Measurements from ENCODE around the gene SLC4A9. TPM values are rescaled to one million over a fixed set of nuclear protein-coding genes. Genes with fewer than 3 reads are reported as not detected.

SLC4A9 gene
- total RNA-seq, 1 donor: not detected

- no peak for DNase-seq (ENCODE audit: low read depth)
- no peak overlapping the region for H3K4me3 ChIP-seq (ENCODE audit: low read depth, low read length)
- TF ChIP-seq CTCF (IDR thresholded peaks at IDR 0.05; ENCODE audit: insufficient read depth, low read length): no peak
Observed at GRCh38 chr5:140365282-140365681, 5.3 kb downstream of the SLC4A9 start.

DNA sequence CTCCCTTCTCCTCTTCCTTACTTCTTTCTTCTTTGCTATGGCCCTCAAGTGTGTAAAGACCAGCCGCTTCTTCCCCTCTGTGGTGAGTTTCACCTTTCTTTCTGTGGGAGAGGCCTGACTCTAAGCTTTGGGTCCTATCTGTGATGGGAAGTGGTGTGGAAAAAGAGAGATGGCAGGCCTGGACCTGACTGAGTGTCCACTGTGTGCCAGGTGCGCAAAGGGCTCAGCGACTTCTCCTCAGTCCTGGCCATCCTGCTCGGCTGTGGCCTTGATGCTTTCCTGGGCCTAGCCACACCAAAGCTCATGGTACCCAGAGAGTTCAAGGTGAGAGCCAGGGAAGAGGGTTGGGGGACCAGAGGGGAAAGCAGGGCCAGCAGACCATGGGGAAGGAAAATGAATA is 5.9 kb downstream of the SLC4A9 start:
- no peak overlapping the region for H3K4me3 ChIP-seq (ENCODE audit: low read depth, low read length)
- TF ChIP-seq CTCF (IDR thresholded peaks at IDR 0.05; ENCODE audit: insufficient read depth, low read length): no peak
- no peak for DNase-seq (ENCODE audit: low read depth)

DNA sequence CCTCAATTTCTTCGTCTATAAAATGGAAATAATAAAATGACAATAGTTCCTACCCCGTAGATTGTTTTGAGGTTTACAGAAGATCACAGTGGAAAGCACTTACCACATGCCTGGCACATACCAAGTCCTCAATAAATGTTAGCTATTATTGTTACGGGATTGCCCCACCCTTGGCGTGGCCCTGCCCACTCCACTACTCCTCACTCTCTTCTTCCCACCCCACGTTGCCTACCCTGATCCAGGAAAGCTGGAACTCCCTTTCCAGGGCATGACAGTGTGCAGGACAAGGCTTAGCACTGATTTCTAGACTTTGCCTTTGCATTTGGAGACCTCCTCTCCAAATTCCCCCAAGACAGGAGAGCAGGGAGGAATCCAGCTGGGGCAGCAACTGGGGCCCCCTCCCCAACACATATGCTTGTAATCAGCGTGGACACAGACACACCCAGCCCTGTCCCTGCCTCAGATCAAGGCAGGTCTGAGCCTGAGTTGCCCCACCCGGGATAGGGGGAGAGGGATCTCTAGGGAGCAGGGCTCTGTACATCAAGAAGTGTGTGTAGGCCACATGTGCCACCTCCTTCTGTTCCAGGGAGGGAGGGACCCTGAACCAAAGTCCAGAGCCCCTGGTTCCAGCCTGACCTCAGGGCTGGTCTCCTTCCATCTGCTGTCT is 6.7 kb downstream of the SLC4A9 start:
- no peak for DNase-seq (ENCODE audit: low read depth)
- H3K4me3 ChIP-seq (ENCODE audit: low read depth, low read length): no peak overlapping the region
- TF ChIP-seq CTCF (IDR thresholded peaks at IDR 0.05; ENCODE audit: insufficient read depth, low read length): no peak

DNA sequence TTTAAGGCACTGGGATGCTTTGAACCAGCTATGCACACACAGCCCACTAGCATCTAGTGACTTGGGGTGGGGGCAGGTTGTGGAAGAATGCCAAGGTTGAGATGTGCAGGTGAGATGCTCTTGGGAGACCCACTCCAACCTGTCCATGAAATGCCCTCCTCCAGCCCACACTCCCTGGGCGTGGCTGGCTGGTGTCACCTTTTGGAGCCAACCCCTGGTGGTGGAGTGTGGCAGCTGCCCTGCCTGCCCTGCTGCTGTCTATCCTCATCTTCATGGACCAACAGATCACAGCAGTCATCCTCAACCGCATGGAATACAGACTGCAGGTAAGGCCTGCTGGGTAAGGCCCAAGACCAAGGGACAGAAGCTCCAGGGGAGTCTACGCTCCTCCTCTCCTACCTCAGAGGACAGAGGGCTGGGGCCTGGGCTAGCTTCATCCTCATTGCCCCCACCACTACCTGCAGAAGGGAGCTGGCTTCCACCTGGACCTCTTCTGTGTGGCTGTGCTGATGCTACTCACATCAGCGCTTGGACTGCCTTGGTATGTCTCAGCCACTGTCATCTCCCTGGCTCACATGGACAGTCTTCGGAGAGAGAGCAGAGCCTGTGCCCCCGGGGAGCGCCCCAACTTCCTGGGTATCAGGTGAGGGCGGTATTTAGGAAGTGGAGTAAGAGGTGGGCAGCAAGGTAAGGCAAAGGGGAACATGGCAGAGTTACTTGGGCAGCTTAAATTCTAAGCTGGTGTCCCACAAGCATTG is 7.4 kb downstream of the SLC4A9 start:
- TF ChIP-seq CTCF (IDR thresholded peaks at IDR 0.05; ENCODE audit: insufficient read depth, low read length): no peak
- DNase-seq (ENCODE audit: low read depth): no peak
- H3K4me3 ChIP-seq (ENCODE audit: low read depth, low read length): no peak overlapping the region

- no peak overlapping the region for H3K4me3 ChIP-seq (ENCODE audit: low read depth, low read length)
Observed at GRCh38 chr5:140371356-140372151, 11.6 kb downstream of the SLC4A9 start.

More at GRCh38 chr5:140371356-140372151, 11.6 kb downstream of the SLC4A9 start:
- TF ChIP-seq CTCF (IDR thresholded peaks at IDR 0.05; ENCODE audit: insufficient read depth, low read length): no peak
- DNase-seq (ENCODE audit: low read depth): no peak

Data from fibroblast of the aortic adventitia (primary cell).